Measurements from ENCODE around the gene MLPH.

DNA sequence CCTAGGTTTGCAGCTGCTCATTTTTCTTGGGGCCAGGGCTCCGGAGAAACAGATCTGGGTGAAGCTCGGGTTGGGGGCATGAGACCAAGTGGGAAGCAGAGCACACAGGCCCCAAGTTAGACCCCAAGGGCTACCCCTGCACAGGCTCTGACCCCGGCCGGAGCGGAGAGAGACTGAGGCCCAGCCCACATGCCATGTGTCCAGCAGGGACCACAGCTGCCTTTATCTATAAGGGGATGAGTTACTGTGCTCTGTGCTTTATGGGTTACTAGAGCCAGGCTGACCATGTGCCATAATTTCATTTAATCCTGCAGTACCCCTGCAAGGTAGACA lies 49.0 kb downstream of the MLPH start:
- TF ChIP-seq, protein P1, sequence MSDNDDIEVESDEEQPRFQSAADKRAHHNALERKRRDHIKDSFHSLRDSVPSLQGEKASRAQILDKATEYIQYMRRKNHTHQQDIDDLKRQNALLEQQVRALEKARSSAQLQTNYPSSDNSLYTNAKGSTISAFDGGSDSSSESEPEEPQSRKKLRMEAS (IDR thresholded peaks at IDR 0.05), result no peak
- TF ChIP-seq ZNF713 (CRISPR knock-in tag; IDR thresholded peaks at IDR 0.05) (no peak), SRF (IDR thresholded peaks at IDR 0.05; ENCODE audit: low read depth, low read length) (no peak)
